Activated CD4-positive, CD25-positive, alpha-beta regulatory T cell treated with anti-CD3 and anti-CD28 coated beads, Interleukin-2, amount 50 U/mL, for 72 hours (primary cell): ENCODE measurements around the gene MAS1L.
"Not testable (repeated sequence)": the region's sequence is repeated elsewhere in the genome, so short reads cannot be mapped to it uniquely, and the experiment has no call there.

Experiments
- DNase-seq: peaks from one replicate; pipeline ENCODE4 v3.0.0; 2021

MAS1L gene

GRCh38 chr6:29477923-29478450 is 9.8 kb downstream of the MAS1L start:
- DNase-seq, result no peak

GRCh38 chr6:29474996-29475395 is 12.8 kb downstream of the MAS1L start:
- DNase-seq, result no peak

GRCh38 chr6:29466241-29466640 is 21.5 kb downstream of the MAS1L start:
- DNase-seq, result no peak

- no peak for DNase-seq
Observed at GRCh38 chr6:29465801-29466200, 22.0 kb downstream of the MAS1L start.

GRCh38 chr6:29465279-29465678 is 22.5 kb downstream of the MAS1L start:
- no peak for DNase-seq

- DNase-seq, result no peak
Observed at GRCh38 chr6:29462022-29462421, 25.7 kb downstream of the MAS1L start.

- no peak for DNase-seq
Observed at GRCh38 chr6:29461021-29461814, 26.5 kb downstream of the MAS1L start.

- DNase-seq, result no peak
Observed at GRCh38 chr6:29456971-29457370, 30.8 kb downstream of the MAS1L start, which contains the start of the genes OR11A1 and OR2H1. OR11A1 (minus strand) TSS chr6:29457071; CDS start chr6:29427641, 29,430 bp downstream. OR2H1 (plus strand) TSS chr6:29457155; CDS start chr6:29461770, 4,615 bp downstream.

GRCh38 chr6:29451471-29452193 is 36.1 kb downstream of the MAS1L start:
- no peak for DNase-seq

GRCh38 chr6:29447670-29448069 is 40.1 kb downstream of the MAS1L start:
- DNase-seq, result no peak

- not testable (repeated sequence) for DNase-seq
Observed at GRCh38 chr6:29444031-29444430, 43.7 kb downstream of the MAS1L start.

- no peak for DNase-seq
Observed at GRCh38 chr6:29442719-29443118, 45.0 kb downstream of the MAS1L start.

GRCh38 chr6:29439006-29439405 is 48.8 kb downstream of the MAS1L start, which contains the start of gene OR10C1:
OR10C1 (plus strand) TSS chr6:29439306; CDS start chr6:29440016, 710 bp downstream.
- no peak for DNase-seq

GRCh38 chr6:29436730-29437129 is 51.0 kb downstream of the MAS1L start:
- DNase-seq, result not testable (repeated sequence)
